HEK293T (cell line): Measurements from ENCODE around the gene JMJD8.

Source experiments
- CTCF ChIA-PET: fragments of 350-600 bp; formaldehyde crosslinking; extraction: SDS; loops from one replicate; lab custom pipeline; 2021; ENCODE audit warnings: antibody characterized with exemption, inconsistent platforms; lab: Yijun Ruan, JAX
- POLR2A ChIA-PET: fragments of 350-600 bp; formaldehyde crosslinking; extraction: SDS; loops from one replicate; lab custom pipeline; 2020; ENCODE audit warnings: antibody characterized with exemption, inconsistent platforms; lab: Yijun Ruan, JAX
- DNase-seq: peaks from one replicate; pipeline ENCODE4 v3.0.0; 2012; ENCODE audit warnings: mixed read lengths; ENCODE audit errors: extremely low spot score
- ARNT ChIP-seq: fragments of 450-650 bp; IDR thresholded peaks from 2 replicates; pipeline ENCODE4 v1.6.1; 2017; ENCODE audit warnings: mild to moderate bottlenecking
- BHLHE40 ChIP-seq: fragments of 450-650 bp; IDR thresholded peaks from 2 replicates; pipeline ENCODE4 v1.6.1; 2016; ENCODE audit warnings: mild to moderate bottlenecking, moderate library complexity, borderline replicate concordance
- CTBP1 ChIP-seq: fragments of 450-650 bp; IDR thresholded peaks from 2 replicates; pipeline ENCODE4 v1.6.1; 2016; ENCODE audit warnings: borderline replicate concordance
- ELF4 ChIP-seq: fragments of 450-650 bp; IDR thresholded peaks from 2 replicates; pipeline ENCODE4 v1.6.1; 2017; ENCODE audit warnings: antibody characterized with exemption
- FOXA1 ChIP-seq: fragments of 450-650 bp; IDR thresholded peaks from 2 replicates; pipeline ENCODE4 v1.6.1; 2016; ENCODE audit warnings: mild to moderate bottlenecking
- FOXK2 ChIP-seq: fragments of 450-650 bp; IDR thresholded peaks from 2 replicates; pipeline ENCODE4 v1.6.1; 2016; ENCODE audit warnings: mild to moderate bottlenecking
- FOXM1 ChIP-seq: fragments of 450-650 bp; IDR thresholded peaks from 2 replicates; pipeline ENCODE4 v1.6.1; 2017; ENCODE audit warnings: mild to moderate bottlenecking, borderline replicate concordance
- HDGF ChIP-seq: fragments of 450-650 bp; IDR thresholded peaks from 2 replicates; pipeline ENCODE4 v1.6.1; 2017; ENCODE audit warnings: antibody characterized with exemption, borderline replicate concordance
- L3MBTL2 ChIP-seq: fragments of 450-650 bp; conservative IDR thresholded peaks from 2 replicates; pipeline ENCODE4 v1.6.1; 2016; ENCODE audit warnings: mild to moderate bottlenecking
- LEF1 ChIP-seq: fragments of 450-650 bp; IDR thresholded peaks from 2 replicates; pipeline ENCODE4 v1.6.1; 2017; ENCODE audit warnings: mild to moderate bottlenecking, borderline replicate concordance
- NFRKB ChIP-seq: fragments of 450-650 bp; IDR thresholded peaks from 2 replicates; pipeline ENCODE4 v1.6.1; 2016; ENCODE audit warnings: mild to moderate bottlenecking, moderate library complexity
- SP1 ChIP-seq: fragments of 450-650 bp; IDR thresholded peaks from 2 replicates; pipeline ENCODE4 v1.6.1; 2017
- SUZ12 ChIP-seq: fragments of 450-650 bp; IDR thresholded peaks from 2 replicates; pipeline ENCODE4 v1.6.1; 2016; ENCODE audit warnings: mild to moderate bottlenecking
- TARDBP ChIP-seq: fragments of 450-650 bp; IDR thresholded peaks from 2 replicates; pipeline ENCODE4 v1.6.1; 2016
- ZNF384 ChIP-seq: fragments of 450-650 bp; IDR thresholded peaks from 2 replicates; pipeline ENCODE4 v1.6.1; 2016
- TF ChIP-seq, protein P1 (sequence below): fragments of 450-650 bp; IDR thresholded peaks from 2 replicates; pipeline ENCODE4 v1.6.1; 2016

JMJD8 gene

DNA sequence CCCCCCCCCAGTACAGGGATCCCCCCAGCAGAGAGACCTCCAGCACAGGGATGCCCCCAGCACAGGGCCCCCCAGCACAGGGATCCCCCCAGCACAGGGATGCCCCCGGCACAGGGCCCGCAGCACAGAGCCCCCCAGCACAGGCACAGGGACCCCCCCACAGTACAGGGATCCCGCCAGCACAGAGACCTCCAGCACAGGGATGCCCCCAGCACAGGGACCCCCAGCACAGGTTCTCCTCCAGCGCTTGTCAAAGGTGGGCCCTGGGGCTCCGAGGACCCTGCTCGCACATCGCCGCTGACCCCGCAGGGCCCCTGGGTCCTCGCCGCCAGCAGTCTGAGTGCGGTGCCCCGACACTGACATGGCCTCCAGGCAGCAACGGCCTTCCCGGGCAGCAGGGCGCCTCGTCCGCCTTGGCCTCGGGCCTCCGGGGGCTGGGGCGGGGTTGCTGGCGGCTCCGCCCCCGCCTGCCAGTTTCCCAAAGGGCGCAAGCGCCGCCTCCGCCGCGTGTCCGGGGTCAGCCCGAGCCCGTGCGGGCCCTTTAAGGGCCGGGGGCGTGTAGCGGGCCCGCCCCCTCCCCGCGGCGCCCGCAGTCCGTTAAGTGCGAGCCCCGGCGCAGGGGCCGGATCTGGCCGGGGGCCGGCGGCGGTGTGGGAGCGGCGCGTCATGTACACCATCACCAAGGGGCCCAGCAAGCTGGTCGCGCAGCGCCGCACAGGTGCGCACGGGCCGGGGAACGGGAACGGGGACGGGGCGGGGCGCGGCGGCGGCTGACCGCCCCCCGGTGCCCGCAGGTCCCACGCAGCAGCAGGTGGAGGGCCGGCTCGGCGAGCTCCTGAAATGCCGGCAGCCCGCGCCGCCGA is 42.6 kb downstream of the JMJD8 start, which contains the start of gene MCRIP2:
Gene MCRIP2 (plus strand): TSS at position 503 of the 863 bp plus-strand sequence. CDS start 164 bp downstream, at position 667.
- POLR2A ChIA-PET = interaction anchor here (0.5 kb wide), 1 partner anchor 48 kb away, joined by 3 read pairs; no protein-coding TSS in a partner anchor

DNA sequence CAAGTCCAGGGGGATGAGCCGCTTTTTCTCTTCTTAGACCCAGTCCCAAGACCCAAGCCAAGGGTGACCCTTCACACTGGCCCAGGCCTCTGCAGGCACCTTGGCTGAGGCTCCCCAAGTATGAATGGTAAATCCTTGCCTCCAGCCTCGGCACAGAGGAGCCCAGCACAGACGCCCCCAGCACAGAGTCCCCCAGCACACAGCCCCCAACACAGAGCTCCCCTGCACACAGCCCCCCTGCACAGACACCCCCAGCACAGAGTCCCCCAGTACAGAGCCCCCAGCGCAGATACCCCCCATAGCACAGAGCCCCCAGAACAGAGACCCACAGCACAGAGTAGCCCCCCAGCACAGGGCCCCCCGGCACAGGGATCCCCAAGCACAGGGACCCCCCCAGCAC is 43.5 kb downstream of the JMJD8 start:
- no peak for DNase-seq
- TF ChIP-seq CTBP1 (no peak), ZNF384 (no peak), HDGF (no peak), TARDBP (no peak), NFRKB (no peak), L3MBTL2 (no peak), BHLHE40 (no peak), ARNT (no peak), SP1 (no peak), ELF4 (no peak), LEF1 (no peak), FOXA1 (no peak), FOXM1 (no peak), SUZ12 (no peak), FOXK2 (no peak)
- TF ChIP-seq, protein P1, sequence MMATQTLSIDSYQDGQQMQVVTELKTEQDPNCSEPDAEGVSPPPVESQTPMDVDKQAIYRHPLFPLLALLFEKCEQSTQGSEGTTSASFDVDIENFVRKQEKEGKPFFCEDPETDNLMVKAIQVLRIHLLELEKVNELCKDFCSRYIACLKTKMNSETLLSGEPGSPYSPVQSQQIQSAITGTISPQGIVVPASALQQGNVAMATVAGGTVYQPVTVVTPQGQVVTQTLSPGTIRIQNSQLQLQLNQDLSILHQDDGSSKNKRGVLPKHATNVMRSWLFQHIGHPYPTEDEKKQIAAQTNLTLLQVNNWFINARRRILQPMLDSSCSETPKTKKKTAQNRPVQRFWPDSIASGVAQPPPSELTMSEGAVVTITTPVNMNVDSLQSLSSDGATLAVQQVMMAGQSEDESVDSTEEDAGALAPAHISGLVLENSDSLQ = no peak
- ChIA-PET CTCF (no interaction called here), POLR2A (no interaction called here)

More for the DNA sequence above, 42.6 kb downstream of the JMJD8 start, which contains the start of gene MCRIP2:
- no peak for TF ChIP-seq SP1
- TF ChIP-seq LEF1 = no peak
- TF ChIP-seq NFRKB = no peak
- no peak; the same call in 1 of the 2 replicates for TF ChIP-seq L3MBTL2
- TF ChIP-seq SUZ12 = no peak
- TF ChIP-seq ARNT = no peak
- TF ChIP-seq HDGF = no peak
- no peak for TF ChIP-seq FOXK2
- no peak for TF ChIP-seq CTBP1
- no peak for TF ChIP-seq FOXA1
- no peak for TF ChIP-seq BHLHE40
- no peak for TF ChIP-seq ELF4
- TF ChIP-seq, protein P1 = no peak
- TF ChIP-seq FOXM1 = no peak
- TF ChIP-seq ZNF384 = no peak
- TF ChIP-seq TARDBP = no peak
- CTCF ChIA-PET = no interaction called here
- DNase-seq = peak; percentile 79

DNA sequence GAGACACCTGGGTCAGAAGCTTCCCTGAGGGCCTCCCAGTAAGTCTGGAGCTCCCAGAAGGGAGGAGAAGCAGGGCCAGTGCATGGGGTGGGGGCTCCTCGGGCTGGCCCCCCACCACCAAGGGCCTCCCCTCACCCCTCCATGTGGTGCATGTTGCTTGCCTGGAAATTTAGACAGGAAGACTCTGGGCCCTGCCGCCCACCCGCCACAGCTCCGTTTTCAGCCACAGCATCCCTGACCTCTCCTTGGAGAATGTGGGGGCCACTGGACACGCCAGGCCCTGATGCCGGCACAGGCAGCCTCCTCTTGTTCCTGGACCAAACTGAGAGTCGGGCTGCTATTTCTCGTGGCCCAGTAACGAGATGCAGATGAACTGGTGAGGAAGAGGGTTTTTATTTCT is 45.3 kb downstream of the JMJD8 start:
- CTCF ChIA-PET = interaction anchor here (1.1 kb wide), 1 partner anchor 17 kb away, joined by 4 read pairs; no protein-coding TSS in a partner anchor
- no peak for DNase-seq
- POLR2A ChIA-PET = interaction anchor here (3.9 kb wide), 1 partner anchor 9 kb away, joined by 21 read pairs; no protein-coding TSS in a partner anchor
- no peak for TF ChIP-seq L3MBTL2
- TF ChIP-seq TARDBP = no peak
- TF ChIP-seq BHLHE40 = no peak
- TF ChIP-seq NFRKB = no peak
- TF ChIP-seq CTBP1 = no peak
- TF ChIP-seq HDGF = no peak
- TF ChIP-seq SUZ12 = no peak
- no peak for TF ChIP-seq FOXK2
- no peak for TF ChIP-seq ZNF384
- no peak for TF ChIP-seq FOXM1
- no peak for TF ChIP-seq LEF1
- TF ChIP-seq, protein P1 = no peak
- no peak for TF ChIP-seq ELF4
- no peak for TF ChIP-seq SP1
- no peak for TF ChIP-seq FOXA1
- no peak for TF ChIP-seq ARNT

DNA sequence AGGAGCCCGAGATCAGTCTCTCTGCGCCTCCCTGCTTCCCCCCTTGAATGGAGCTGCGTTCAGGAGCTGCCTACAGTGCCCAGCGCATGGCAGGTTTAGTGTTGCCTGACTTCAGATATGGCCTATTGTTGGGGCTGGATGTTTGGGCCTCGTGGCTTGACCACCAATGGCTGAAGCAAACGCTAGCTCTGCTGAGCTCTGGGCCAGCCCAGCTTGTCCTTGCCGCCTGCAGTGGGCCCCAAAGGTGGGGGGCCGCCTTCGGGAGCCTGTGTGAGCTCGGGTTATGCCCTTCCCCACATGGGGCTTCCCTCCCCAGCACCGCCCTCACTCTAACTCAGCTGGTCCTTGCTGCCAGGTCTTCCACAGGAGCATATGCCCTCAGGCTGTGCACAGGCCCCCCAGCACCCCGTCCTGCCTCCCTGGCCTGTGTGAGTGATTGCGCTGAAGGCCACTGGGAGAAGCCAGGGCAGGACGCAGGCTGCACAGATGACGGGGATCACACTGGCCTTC is 46.0 kb downstream of the JMJD8 start:
- ChIA-PET CTCF (interaction anchor here (1.1 kb wide), 1 partner anchor 16 kb away, joined by 4 read pairs; no protein-coding TSS in a partner anchor), POLR2A (interaction anchor here (1.1 to 3.9 kb wide), 3 partner anchors 10 to 111 kb away, joined by 3 to 21 read pairs (median 5); partner anchors contain the start of genes CAPN15 and WDR90)
- no peak for DNase-seq
- TF ChIP-seq LEF1 (no peak), SUZ12 (no peak), BHLHE40 (no peak), FOXA1 (no peak), ELF4 (no peak), CTBP1 (no peak), ZNF384 (no peak), SP1 (no peak), FOXM1 (no peak), NFRKB (no peak), L3MBTL2 (no peak), ARNT (no peak), HDGF (no peak), FOXK2 (no peak), TARDBP (no peak)
- TF ChIP-seq, protein P1 = no peak
